ENCODE measurements around the gene ATP12A.

Gene ATP12A

GRCh38 chr13:24734950-24735349 is 54.7 kb downstream of the ATP12A start:
- DNase-seq (ENCODE audit: low read depth) = no peak

DNA sequence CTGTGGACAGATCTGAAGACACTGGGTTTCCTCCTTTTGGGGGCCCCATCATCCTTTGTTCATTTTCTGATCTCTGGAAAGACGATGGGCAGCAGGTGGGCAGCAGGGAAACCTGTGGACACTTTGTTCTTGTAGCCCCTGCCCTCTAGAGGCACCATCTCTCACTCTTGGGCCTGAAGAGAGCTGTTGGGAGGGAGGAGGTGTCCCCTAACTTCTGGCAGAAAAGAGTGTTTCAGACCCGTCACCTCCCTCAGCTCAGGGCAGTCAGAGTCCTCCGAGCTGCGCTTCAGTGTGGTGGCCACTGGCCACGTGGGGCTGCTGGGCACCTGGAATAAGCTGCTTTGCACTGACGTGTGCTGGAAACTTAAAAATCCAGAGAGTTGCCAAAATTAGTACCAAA is 56.8 kb downstream of the ATP12A start:
- DNase-seq (ENCODE audit: low read depth) = no peak

DNA sequence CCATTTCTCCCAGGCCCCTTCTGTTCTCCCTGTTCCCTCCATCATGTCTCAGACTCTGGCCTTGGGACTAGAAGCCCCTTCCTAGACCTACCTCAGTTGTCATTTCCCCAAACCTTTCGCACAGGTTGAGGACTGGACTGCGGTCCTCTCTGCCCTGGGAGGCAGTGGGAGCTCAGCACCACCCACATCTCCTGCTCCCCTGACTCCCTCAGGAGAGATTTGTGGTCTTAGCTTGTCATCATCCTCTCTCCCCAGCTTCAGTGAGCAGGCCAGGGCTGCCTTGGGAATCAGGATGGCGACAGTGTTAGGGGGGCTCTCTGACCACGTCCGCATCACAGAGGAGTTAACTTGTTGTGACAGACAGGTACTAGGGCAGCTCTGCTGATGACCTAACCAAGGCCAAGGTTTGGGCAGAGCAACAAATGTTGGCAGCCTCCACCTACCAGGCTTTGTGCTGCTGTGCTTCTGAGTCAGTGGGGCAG is 58.2 kb downstream of the ATP12A start:
- no peak for DNase-seq (ENCODE audit: low read depth)

GRCh38 chr13:24740014-24740890 is 60.0 kb downstream of the ATP12A start:
- no peak for DNase-seq (ENCODE audit: low read depth)

DNA sequence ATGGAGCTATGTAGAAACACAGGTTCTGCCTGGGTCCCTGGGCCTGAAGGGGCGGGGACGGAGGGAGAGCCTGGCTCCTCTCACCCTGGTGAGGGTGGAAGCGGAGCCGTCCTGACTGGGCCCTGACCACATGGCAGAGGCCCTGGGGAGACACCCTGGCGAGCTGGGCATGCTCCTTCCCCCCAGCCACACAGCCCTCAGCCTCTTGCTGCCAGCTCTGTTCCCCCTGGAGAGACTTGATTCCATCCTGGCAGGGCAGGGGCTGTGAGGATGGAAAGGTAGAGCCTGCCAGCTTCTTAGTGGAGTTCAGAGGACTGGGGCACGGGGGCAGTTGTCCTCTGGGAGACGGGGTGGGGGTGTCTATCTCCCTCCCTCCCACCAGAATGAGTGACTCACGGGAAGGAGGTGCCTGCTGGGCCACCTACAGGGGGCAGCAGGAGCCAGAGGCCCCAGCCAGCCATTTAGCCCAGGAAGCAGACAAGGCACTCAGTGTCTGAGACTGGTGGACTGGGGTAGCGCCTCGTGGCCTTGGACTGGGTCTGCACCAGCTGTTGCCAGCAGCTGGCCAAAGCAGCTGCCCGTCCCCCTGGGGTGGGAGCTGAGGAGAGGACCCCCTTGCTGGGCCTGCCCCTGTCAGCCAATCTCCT is 60.9 kb downstream of the ATP12A start:
- DNase-seq (ENCODE audit: low read depth) = no peak

DNA sequence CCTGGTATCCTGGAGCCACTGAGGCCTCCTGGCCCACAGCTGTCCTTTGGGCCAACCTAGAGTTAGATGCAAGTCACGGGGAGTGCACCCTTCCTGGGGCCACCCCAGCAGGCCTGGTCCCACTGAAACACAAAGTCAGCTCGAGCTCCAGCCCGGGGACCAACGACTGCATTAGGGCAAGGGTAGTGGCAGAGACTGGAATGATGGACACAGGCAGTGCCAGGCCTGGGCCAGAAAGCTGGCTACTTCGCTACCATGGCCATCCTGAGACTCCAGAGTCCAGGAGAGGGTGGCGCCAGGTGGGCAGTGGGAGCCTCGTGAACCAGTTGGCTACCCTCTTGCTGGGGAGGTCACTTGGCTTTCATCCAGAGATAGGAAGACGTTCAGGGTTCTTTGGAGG is 61.6 kb downstream of the ATP12A start:
- no peak for DNase-seq (ENCODE audit: low read depth)

DNA sequence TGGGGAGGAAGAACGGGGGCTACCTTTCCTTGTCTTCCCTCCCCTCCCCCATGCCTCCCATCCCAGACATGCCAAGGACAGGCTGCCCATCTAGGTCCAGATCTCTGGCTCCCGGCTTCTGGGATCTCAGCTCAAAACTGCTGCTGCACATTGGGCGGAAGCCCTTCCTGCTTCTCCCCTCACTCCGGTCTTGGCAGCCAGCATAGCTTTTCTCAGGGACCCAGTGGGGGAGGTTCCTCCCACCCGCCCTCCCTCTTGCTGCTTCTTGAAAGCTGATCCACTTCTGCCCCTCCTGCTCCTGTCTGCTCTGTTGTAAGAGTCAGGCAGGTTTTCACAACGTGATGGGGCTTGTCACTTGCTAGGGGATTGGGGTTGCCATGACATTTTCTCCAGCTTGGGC is 62.1 kb downstream of the ATP12A start:
- DNase-seq (ENCODE audit: low read depth) = no peak

- DNase-seq (ENCODE audit: low read depth) = no peak
Observed at GRCh38 chr13:24742977-24743376, 62.8 kb downstream of the ATP12A start.

DNA sequence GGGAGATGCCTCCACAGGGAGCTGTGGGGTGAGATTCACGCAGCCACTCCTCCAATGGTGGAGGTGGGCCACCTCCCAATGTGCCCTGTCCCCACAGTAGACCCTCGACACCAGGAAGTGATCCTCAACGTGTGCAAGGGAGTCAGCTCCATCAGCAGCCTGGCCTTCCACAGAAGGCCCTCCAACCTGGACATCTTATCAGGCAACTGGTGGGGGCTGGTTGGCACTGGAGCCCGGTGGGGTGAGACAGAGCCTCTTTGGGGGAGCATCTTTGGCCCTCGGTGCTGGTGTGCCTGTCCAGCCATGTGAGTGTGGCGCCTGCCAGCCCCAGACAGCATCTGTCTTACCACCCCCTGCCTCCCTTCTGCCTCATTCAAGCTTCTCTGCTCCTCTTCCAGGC is 64.0 kb downstream of the ATP12A start:
- no peak for DNase-seq (ENCODE audit: low read depth)

GRCh38 chr13:24745516-24745860 is 65.3 kb downstream of the ATP12A start:
- no peak for DNase-seq (ENCODE audit: low read depth)

- no peak for DNase-seq (ENCODE audit: low read depth)
Observed at GRCh38 chr13:24745861-24746617, 65.8 kb downstream of the ATP12A start.

- DNase-seq (ENCODE audit: low read depth) = no peak
Observed at GRCh38 chr13:24746618-24747247, 66.5 kb downstream of the ATP12A start.

DNA sequence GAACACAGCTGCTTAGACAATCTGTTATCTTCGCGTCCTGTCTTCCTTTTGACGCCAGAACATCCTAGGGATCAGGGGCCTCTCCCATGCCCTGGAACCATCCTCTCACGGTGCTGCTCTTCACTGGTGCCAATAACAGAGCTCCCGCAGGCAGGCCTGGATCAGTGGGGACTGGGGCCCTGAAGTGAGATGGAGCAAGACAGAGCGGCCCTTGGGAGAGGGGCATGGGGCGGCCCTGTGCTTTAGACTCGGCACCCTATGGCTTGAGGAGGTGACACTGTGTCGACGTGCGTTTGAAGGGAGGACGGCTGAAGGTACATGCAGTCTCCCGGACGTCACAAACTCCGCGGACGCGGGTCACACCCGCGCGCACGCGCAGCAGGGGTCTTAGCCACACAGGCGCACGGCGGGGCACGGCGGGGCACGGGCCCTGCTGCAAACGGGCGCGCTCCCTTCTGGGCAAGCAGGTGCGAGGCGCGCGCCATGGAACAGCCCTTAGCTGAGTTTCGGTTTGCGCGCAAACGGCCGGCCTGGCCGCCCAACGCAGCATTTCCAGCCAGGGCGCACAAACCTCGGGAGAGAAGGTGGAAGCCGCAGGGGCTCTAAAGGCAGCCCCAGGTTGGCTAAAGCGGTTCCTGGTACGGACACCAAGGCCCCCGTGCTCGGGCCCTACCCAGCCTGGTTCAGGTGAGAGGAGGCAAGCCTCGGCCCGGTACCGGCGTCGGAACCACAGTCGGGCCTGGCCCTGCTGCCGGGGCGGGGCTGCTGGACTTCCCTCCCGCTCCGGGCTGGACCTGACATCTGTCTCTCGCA is 67.2 kb downstream of the ATP12A start:
- peak; percentile 12 for DNase-seq (ENCODE audit: low read depth)

GRCh38 chr13:24748061-24748400 is 67.8 kb downstream of the ATP12A start:
- DNase-seq (ENCODE audit: low read depth) = no peak

DNA sequence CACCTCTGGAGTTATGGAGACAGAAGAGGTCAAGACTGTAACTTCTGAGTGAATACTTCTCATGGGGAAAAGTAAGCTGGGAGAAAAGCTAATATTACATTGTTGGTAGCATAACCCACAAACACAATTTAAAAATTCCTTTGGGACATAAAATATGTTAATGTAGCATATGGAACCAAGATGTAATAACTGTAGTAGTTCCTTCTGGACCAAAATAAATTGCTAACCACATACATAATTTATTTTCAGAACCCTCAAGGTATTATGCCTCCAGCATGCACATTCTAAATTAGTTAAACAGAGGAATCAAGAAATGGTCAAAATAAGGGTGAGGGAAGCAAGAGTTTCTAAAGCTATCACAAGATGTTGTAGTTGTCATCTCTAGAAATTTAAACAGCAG is 79.0 kb downstream of the ATP12A start:
- DNase-seq (ENCODE audit: low read depth) = no peak
